GM12865 (cell line): ENCODE results near the gene DUSP16.

Source experiments
- DNase-seq: peaks from one replicate; pipeline ENCODE4 v3.0.0; 2010; ENCODE audit warnings: low read depth
- H3K4me3 ChIP-seq: 2 replicates; pipeline ENCODE4 v1.5.1; 2011; ENCODE audit warnings: mild to moderate bottlenecking, low read depth, low read length, control low read depth
- CTCF ChIP-seq: IDR thresholded peaks from 2 replicates; pipeline ENCODE4 v1.5.1; 2011; ENCODE audit warnings: low read length, control low read depth, low read depth, inconsistent platforms; ENCODE audit not compliant: insufficient read depth; ENCODE audit errors: missing control alignments

Gene DUSP16

DNA sequence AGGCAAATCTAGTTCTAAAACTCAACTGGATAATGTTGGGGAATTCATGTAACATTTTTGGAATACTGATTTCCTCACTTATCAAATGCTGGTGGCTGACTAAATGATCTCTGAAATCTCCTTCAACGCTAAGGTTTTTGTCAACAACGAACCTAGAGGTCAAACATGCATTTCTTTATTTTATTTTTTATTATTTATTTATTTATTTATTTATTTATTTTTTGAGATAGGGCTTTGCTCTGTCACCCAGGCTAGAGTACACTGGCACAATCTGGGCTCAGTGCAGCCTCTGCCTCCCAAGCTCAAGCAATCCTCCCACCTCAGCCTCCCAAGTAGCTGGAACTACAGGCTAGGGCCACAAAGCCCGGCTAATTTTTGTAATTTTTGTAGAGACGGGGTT lies 64.5 kb downstream of the DUSP16 start:
- no peak overlapping the region for H3K4me3 ChIP-seq
- no peak for TF ChIP-seq CTCF
- DNase-seq = no peak

DNA sequence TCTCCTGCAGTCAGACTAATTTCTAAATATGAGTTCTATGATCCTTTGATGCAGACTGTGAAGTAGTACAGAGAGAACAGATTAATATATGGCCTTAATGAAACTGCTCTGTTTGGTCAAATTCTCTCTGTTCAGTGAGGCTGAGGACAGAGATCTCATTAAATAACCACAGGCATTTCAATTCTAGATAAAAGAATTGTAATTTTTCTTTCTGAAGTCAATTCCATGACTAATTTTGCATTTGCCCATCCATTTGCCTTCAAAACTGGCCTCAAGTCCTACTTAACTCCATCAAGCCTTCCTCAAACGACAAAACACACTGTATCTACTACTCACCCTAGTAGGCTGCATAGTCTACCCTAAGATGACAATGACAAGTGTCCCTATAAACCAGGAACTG lies 67.1 kb downstream of the DUSP16 start:
- DNase-seq = no peak
- H3K4me3 ChIP-seq = no peak overlapping the region
- no peak for TF ChIP-seq CTCF

GRCh38 chr12:12492547-12492946 lies 70.1 kb downstream of the DUSP16 start:
- DNase-seq = no peak
- H3K4me3 ChIP-seq = no peak overlapping the region
- TF ChIP-seq CTCF = no peak

- no peak for DNase-seq
- no peak for TF ChIP-seq CTCF
- no peak overlapping the region for H3K4me3 ChIP-seq
Measured at GRCh38 chr12:12491606-12492005, 71.1 kb downstream of the DUSP16 start.

GRCh38 chr12:12488823-12489550 lies 73.7 kb downstream of the DUSP16 start:
- H3K4me3 ChIP-seq = no peak overlapping the region
- no peak for DNase-seq
- TF ChIP-seq CTCF = no peak

- H3K4me3 ChIP-seq = no peak overlapping the region
- no peak for DNase-seq
- no peak for TF ChIP-seq CTCF
Measured at GRCh38 chr12:12488296-12488695, 74.4 kb downstream of the DUSP16 start.

DNA sequence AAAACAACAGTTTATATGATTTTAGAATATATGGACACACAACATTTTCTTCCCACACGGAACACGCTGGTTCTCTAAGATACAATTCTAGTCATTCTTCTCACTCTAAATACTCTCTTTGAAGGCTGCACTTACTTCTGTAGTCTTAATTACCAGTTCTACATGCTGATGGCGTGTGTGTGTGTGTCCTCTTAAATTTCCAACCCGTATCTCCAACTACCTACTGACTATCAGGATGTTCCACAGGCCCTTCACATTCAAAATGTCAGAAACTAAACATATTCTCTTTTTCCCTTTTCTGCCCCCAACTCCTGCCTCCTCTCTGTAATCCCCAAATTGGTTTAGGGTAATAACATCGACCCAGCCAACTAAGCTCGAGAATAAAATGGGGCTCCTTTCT lies 75.2 kb downstream of the DUSP16 start:
- H3K4me3 ChIP-seq = no peak overlapping the region
- TF ChIP-seq CTCF = no peak
- DNase-seq = no peak
